GM13977 (cell line): ENCODE results near the gene TUBA4A.

Source experiments
- DNase-seq: peaks from one replicate; pipeline ENCODE4 v3.0.0; 2012; ENCODE audit warnings: low spot score
- in situ Hi-C: fragments of 300-500 bp; cut with MboI; formaldehyde crosslinking; loops from one replicate; pipeline ENCODE4 v1.12.0; 2022; ENCODE audit warnings: low sequenced_read_pairs, low pct_unique_long_range_greater_than_20kb, mixed read lengths, inconsistent platforms; ENCODE audit not compliant: unreplicated experiment
- TF ChIP-seq, protein P1 (sequence below): IDR thresholded peaks from 2 replicates; pipeline ENCODE4 v1.5.1; 2012; ENCODE audit warnings: mild to moderate bottlenecking, control low read depth; ENCODE audit not compliant: insufficient read depth; ENCODE audit errors: extremely low read depth, missing control alignments

Gene TUBA4A

GRCh38 chr2:219248845-219249202, 4.9 kb downstream of the TUBA4A start:
- in situ Hi-C loops, result no loop called here
- DNase-seq, result no peak
- TF ChIP-seq, protein P1, sequence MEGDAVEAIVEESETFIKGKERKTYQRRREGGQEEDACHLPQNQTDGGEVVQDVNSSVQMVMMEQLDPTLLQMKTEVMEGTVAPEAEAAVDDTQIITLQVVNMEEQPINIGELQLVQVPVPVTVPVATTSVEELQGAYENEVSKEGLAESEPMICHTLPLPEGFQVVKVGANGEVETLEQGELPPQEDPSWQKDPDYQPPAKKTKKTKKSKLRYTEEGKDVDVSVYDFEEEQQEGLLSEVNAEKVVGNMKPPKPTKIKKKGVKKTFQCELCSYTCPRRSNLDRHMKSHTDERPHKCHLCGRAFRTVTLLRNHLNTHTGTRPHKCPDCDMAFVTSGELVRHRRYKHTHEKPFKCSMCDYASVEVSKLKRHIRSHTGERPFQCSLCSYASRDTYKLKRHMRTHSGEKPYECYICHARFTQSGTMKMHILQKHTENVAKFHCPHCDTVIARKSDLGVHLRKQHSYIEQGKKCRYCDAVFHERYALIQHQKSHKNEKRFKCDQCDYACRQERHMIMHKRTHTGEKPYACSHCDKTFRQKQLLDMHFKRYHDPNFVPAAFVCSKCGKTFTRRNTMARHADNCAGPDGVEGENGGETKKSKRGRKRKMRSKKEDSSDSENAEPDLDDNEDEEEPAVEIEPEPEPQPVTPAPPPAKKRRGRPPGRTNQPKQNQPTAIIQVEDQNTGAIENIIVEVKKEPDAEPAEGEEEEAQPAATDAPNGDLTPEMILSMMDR, result no peak

GRCh38 chr2:219247678-219248642, 5.8 kb downstream of the TUBA4A start:
- in situ Hi-C loops, result no loop called here
- TF ChIP-seq, protein P1, result no peak
- DNase-seq, result no peak

GRCh38 chr2:219246559-219246958, 7.2 kb downstream of the TUBA4A start:
- TF ChIP-seq, protein P1, result no peak
- no peak for DNase-seq
- in situ Hi-C loops, result no loop called here

DNA sequence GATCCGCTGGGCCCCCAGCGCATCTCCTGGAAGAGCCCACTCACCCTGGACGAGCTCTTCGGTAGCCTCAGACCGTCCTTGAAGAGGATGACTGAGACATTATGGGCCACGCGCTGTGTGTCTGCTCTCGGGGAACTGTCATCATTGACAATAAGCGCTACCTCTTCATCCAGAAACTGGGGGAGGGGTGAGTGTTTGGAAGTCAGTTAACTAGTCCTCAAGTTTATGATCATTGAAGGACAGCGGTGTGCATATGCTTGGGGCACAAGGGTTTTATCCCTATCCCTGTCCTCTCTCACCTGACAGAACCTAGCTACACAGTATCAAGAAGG, 7.9 kb downstream of the TUBA4A start:
- TF ChIP-seq, protein P1, result no peak
- DNase-seq, result no peak
- in situ Hi-C loops, result no loop called here

DNA sequence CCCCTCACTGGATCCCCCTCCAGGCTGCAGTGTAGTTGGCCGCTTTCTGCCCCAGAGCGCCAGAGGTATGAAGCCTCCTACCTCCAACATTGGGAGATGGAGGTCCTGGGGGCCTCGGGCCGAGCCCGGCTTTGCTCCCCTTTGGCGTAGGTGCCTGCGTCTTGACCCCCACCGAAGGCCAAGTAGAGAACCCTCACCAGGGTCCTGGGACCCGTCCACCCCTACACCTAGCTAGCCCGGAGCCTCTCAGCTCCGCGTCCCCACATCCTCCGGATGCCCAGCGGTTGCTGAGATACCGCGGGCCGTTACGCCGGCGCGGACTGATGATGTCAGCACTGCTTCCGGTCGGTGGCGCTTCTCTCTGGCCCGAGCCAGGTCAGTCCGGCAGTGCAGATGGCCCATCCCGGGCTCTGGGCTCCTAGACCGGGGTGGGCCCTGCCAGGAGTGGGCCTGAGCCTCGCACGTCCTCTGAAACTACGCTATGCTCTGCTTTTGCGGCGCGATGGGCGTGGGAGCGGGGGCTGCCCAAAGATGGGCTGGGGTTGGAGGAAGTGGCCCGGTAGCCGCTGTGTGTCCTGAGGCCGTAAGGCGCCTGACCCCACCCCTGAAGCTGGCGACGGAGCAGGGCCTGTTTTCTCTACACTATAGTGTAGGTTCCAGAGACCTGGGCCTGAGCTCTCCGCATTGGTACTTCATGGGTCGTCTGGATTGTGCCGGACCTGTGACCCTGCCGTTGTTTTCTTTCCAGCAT, 8.4 kb downstream of the TUBA4A start, which contains the start of the genes GLB1L and STK16:
Gene GLB1L, minus strand, starts transcription at position 297 of the 751 bp plus-strand sequence. CDS start 1,871 bp downstream, outside the sequence.
Gene STK16, plus strand, starts transcription at position 332 of the 751 bp plus-strand sequence. CDS start 521 bp downstream, outside the sequence.
- peak; percentile 94 for DNase-seq
- in situ Hi-C loops, result no loop called here

GRCh38 chr2:219244789-219245147, 8.9 kb downstream of the TUBA4A start:
- no peak for DNase-seq
- in situ Hi-C loops, result no loop called here
- TF ChIP-seq, protein P1, result no peak

More for the DNA sequence above, 8.4 kb downstream of the TUBA4A start, which contains the start of the genes GLB1L and STK16:
- TF ChIP-seq, protein P1, result no peak
